HEK293 (cell line): ENCODE measurements around the gene ARHGAP10.

ENCODE experiments used
- CTCF ChIA-PET: fragments of 350-600 bp; formaldehyde crosslinking; extraction: SDS; loops from one replicate; lab custom pipeline; 2021; ENCODE audit warnings: antibody characterized with exemption; lab: Yijun Ruan, JAX
- POLR2A ChIA-PET: fragments of 300-600 bp; formaldehyde crosslinking; extraction: SDS; loops from one replicate; lab custom pipeline; 2020; ENCODE audit warnings: antibody characterized with exemption, inconsistent platforms; lab: Yijun Ruan, JAX
- H3K27ac ChIP-seq: fragments of 200-500 bp; sonication (Bioruptor generic); 2 replicates; pipeline ENCODE4 v1.5.1; 2014; ENCODE audit warnings: low read depth, low read length, control low read depth, inconsistent platforms; ENCODE audit errors: extremely low read depth
- H3K36me3 ChIP-seq, 2 experiments: fragments of 200-500 bp in 1 of 2; sonication (Bioruptor generic) in 1 of 2; 1 replicate in 1 of 2; 2 replicates in 1 of 2; pipeline ENCODE4 v1.5.1; 2014 to 2017; ENCODE audit warnings: inconsistent platforms in 2 of 2, low read length in 2 of 2; ENCODE audit not compliant: control insufficient read depth in 2 of 2, insufficient read depth in 1 of 2
- H3K4me1 ChIP-seq: fragments of 200-500 bp; sonication (Bioruptor generic); 2 replicates; pipeline ENCODE4 v1.5.1; 2014; ENCODE audit warnings: mild to moderate bottlenecking, low read length, inconsistent platforms; ENCODE audit not compliant: control insufficient read depth, insufficient read depth
- H3K4me3 ChIP-seq: 2 replicates; pipeline ENCODE4 v1.5.1; 2011; ENCODE audit warnings: low read depth, mild to moderate bottlenecking, control low read depth, low read length, moderate library complexity
- H3K9me3 ChIP-seq: fragments of 200-500 bp; sonication (Bioruptor generic); 2 replicates; pipeline ENCODE4 v1.5.1; 2014; ENCODE audit warnings: low read depth, low read length, inconsistent platforms; ENCODE audit not compliant: control insufficient read depth, insufficient read depth
- GLI2 ChIP-seq: fragments of 450-650 bp; formaldehyde crosslinking; IDR thresholded peaks from 2 replicates; pipeline ENCODE4; 2017; ENCODE audit warnings: missing biosample characterization, missing genetic modification characterization, low read depth, borderline replicate concordance
- KLF10 ChIP-seq: fragments of 450-650 bp; IDR thresholded peaks from 2 replicates; pipeline ENCODE4 v1.5.1; 2018; ENCODE audit warnings: missing biosample characterization, mild to moderate bottlenecking, missing genetic modification characterization
- KLF16 ChIP-seq: fragments of 450-650 bp; formaldehyde crosslinking; IDR thresholded peaks from 2 replicates; pipeline ENCODE4 v1.5.1; 2017; ENCODE audit warnings: missing biosample characterization, missing genetic modification characterization
- MYNN ChIP-seq: fragments of 450-650 bp; formaldehyde crosslinking; IDR thresholded peaks from 2 replicates; pipeline ENCODE4 v1.5.1; 2016; ENCODE audit warnings: missing biosample characterization, missing genetic modification characterization, borderline replicate concordance
- OVOL3 ChIP-seq: fragments of 450-650 bp; formaldehyde crosslinking; IDR thresholded peaks from 2 replicates; pipeline ENCODE4 v1.5.1; 2016; ENCODE audit warnings: missing biosample characterization, missing genetic modification characterization
- PRDM6 ChIP-seq: fragments of 450-650 bp; formaldehyde crosslinking; IDR thresholded peaks from 2 replicates; pipeline ENCODE4 v1.5.1; 2017; ENCODE audit warnings: missing biosample characterization, missing genetic modification characterization
- SP2 ChIP-seq: fragments of 450-650 bp; formaldehyde crosslinking; IDR thresholded peaks from 2 replicates; pipeline ENCODE4 v1.5.1; 2016; ENCODE audit warnings: missing biosample characterization, missing genetic modification characterization
- SP7 ChIP-seq: fragments of 450-650 bp; formaldehyde crosslinking; IDR thresholded peaks from 2 replicates; pipeline ENCODE4 v1.5.1; 2016; ENCODE audit warnings: missing biosample characterization, missing genetic modification characterization
- TCF7L2 ChIP-seq: IDR thresholded peaks from 2 replicates; pipeline ENCODE4 v1.6.1; 2011; ENCODE audit warnings: low read depth, mild to moderate bottlenecking, inconsistent platforms, low read length, moderate library complexity, borderline replicate concordance
- YY1 ChIP-seq: fragments of 450-650 bp; formaldehyde crosslinking; IDR thresholded peaks from 2 replicates; pipeline ENCODE4 v1.5.1; 2018; ENCODE audit warnings: missing biosample characterization, missing genetic modification characterization
- ZBTB7A ChIP-seq: fragments of 450-650 bp; formaldehyde crosslinking; IDR thresholded peaks from 2 replicates; pipeline ENCODE4 v1.5.1; 2016; ENCODE audit warnings: low read depth, missing biosample characterization, missing genetic modification characterization
- ZNF155 ChIP-seq: fragments of 450-650 bp; formaldehyde crosslinking; IDR thresholded peaks from 2 replicates; pipeline ENCODE4 v1.5.1; 2016; ENCODE audit warnings: missing biosample characterization, missing genetic modification characterization
- ZNF175 ChIP-seq: fragments of 450-650 bp; formaldehyde crosslinking; IDR thresholded peaks from 2 replicates; pipeline ENCODE4 v1.5.1; 2016; ENCODE audit warnings: missing biosample characterization, missing genetic modification characterization
- ZNF24 ChIP-seq: fragments of 450-650 bp; formaldehyde crosslinking; IDR thresholded peaks from 2 replicates; pipeline ENCODE4 v1.5.1; 2016; ENCODE audit warnings: missing biosample characterization, missing genetic modification characterization
- ZNF26 ChIP-seq: fragments of 450-650 bp; formaldehyde crosslinking; IDR thresholded peaks from 2 replicates; pipeline ENCODE4 v1.5.1; 2016; ENCODE audit warnings: missing biosample characterization, missing genetic modification characterization
- ZNF302 ChIP-seq: fragments of 450-650 bp; formaldehyde crosslinking; IDR thresholded peaks from 2 replicates; pipeline ENCODE4 v1.5.1; 2016; ENCODE audit warnings: missing biosample characterization, missing genetic modification characterization, low read depth
- ZNF350 ChIP-seq: fragments of 450-650 bp; formaldehyde crosslinking; IDR thresholded peaks from 2 replicates; pipeline ENCODE4 v1.5.0; 2017; ENCODE audit warnings: missing biosample characterization, mild to moderate bottlenecking, missing genetic modification characterization
- ZNF426 ChIP-seq: fragments of 450-650 bp; formaldehyde crosslinking; IDR thresholded peaks from 2 replicates; pipeline ENCODE4 v1.5.1; 2017; ENCODE audit warnings: missing biosample characterization, missing genetic modification characterization, mild to moderate bottlenecking, inconsistent platforms, moderate library complexity
- ZNF433 ChIP-seq: fragments of 450-650 bp; formaldehyde crosslinking; IDR thresholded peaks from 2 replicates; pipeline ENCODE4 v1.5.1; 2016; ENCODE audit warnings: missing biosample characterization, missing genetic modification characterization, low read depth
- ZNF549 ChIP-seq: fragments of 450-650 bp; IDR thresholded peaks from 2 replicates; pipeline ENCODE4 v1.5.1; 2018; ENCODE audit warnings: missing biosample characterization, missing genetic modification characterization, mild to moderate bottlenecking, inconsistent platforms, moderate library complexity
- ZNF580 ChIP-seq: fragments of 450-650 bp; formaldehyde crosslinking; IDR thresholded peaks from 2 replicates; pipeline ENCODE4 v1.5.1; 2016; ENCODE audit warnings: missing biosample characterization, missing genetic modification characterization
- ZNF600 ChIP-seq: fragments of 450-650 bp; formaldehyde crosslinking; IDR thresholded peaks from 2 replicates; pipeline ENCODE4 v1.5.1; 2016; ENCODE audit warnings: missing biosample characterization, missing genetic modification characterization
- ZNF626 ChIP-seq: fragments of 450-650 bp; sonication (Bioruptor Pico); formaldehyde crosslinking; IDR thresholded peaks from 2 replicates; pipeline ENCODE4 v1.5.1; 2018; ENCODE audit warnings: missing biosample characterization, missing genetic modification characterization, inconsistent platforms
- ZNF664 ChIP-seq: fragments of 450-650 bp; formaldehyde crosslinking; IDR thresholded peaks from 2 replicates; pipeline ENCODE4 v1.5.1; 2016; ENCODE audit warnings: missing biosample characterization, missing genetic modification characterization
- ZNF791 ChIP-seq: fragments of 450-650 bp; formaldehyde crosslinking; IDR thresholded peaks from 2 replicates; pipeline ENCODE4 v1.5.1; 2016; ENCODE audit warnings: missing biosample characterization, missing genetic modification characterization
- ZNF837 ChIP-seq: fragments of 450-650 bp; formaldehyde crosslinking; IDR thresholded peaks from 2 replicates; pipeline ENCODE4 v1.5.1; 2016; ENCODE audit warnings: missing biosample characterization, missing genetic modification characterization
- TF ChIP-seq, protein P1 (sequence below): fragments of 450-650 bp; formaldehyde crosslinking; IDR thresholded peaks from 2 replicates; pipeline ENCODE4 v1.5.1; 2016; ENCODE audit warnings: missing biosample characterization, missing genetic modification characterization
- TF ChIP-seq, protein P2 (sequence below): fragments of 450-650 bp; formaldehyde crosslinking; IDR thresholded peaks from 2 replicates; pipeline ENCODE4 v1.5.1; 2016; ENCODE audit warnings: missing biosample characterization, missing genetic modification characterization
- TF ChIP-seq, protein P3 (sequence below): fragments of 450-650 bp; formaldehyde crosslinking; IDR thresholded peaks from 2 replicates; pipeline ENCODE4 v1.5.1; 2016; ENCODE audit warnings: missing biosample characterization, missing genetic modification characterization

Gene ARHGAP10

GRCh38 chr4:147984778-147985138 is 252.9 kb downstream of the ARHGAP10 start:
- Histone ChIP-seq H3K36me3 (no peaks in the 10 kb centered on the region), H3K4me1 (no peaks in the 10 kb centered on the region), H3K9me3 (no peaks in the 10 kb centered on the region), H3K4me3 (no peak overlapping the region), H3K27ac (no peak overlapping the region)
- no peak for TF ChIP-seq PRDM6 (tag by site-specific recombination)
- no peak for TF ChIP-seq MYNN (tag by site-specific recombination)
- no peak for TF ChIP-seq ZNF791 (tag by site-specific recombination)
- no peak for TF ChIP-seq SP2 (tag by site-specific recombination)
- TF ChIP-seq, protein P1, sequence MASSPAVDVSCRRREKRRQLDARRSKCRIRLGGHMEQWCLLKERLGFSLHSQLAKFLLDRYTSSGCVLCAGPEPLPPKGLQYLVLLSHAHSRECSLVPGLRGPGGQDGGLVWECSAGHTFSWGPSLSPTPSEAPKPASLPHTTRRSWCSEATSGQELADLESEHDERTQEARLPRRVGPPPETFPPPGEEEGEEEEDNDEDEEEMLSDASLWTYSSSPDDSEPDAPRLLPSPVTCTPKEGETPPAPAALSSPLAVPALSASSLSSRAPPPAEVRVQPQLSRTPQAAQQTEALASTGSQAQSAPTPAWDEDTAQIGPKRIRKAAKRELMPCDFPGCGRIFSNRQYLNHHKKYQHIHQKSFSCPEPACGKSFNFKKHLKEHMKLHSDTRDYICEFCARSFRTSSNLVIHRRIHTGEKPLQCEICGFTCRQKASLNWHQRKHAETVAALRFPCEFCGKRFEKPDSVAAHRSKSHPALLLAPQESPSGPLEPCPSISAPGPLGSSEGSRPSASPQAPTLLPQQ (tag by site-specific recombination), result no peak
- TF ChIP-seq KLF16 (tag by site-specific recombination), result no peak
- no peak for TF ChIP-seq ZNF580 (tag by site-specific recombination)
- TF ChIP-seq, protein P2, sequence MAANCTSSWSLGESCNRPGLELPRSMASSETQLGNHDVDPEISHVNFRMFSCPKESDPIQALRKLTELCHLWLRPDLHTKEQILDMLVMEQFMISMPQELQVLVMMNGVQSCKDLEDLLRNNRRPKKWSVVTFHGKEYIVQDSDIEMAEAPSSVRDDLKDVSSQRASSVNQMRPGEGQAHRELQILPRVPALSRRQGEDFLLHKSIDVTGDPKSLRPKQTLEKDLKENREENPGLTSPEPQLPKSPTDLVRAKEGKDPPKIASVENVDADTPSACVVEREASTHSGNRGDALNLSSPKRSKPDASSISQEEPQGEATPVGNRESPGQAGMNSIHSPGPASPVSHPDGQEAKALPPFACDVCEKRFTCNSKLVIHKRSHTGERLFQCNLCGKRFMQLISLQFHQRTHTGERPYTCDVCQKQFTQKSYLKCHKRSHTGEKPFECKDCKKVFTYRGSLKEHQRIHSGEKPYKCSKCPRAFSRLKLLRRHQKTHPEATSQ (tag by site-specific recombination), result no peak
- TF ChIP-seq ZNF302 (tag by site-specific recombination), result no peak
- TF ChIP-seq YY1 (tag by site-specific recombination), result no peak
- TF ChIP-seq ZNF350 (tag by site-specific recombination), result no peak
- no peak for TF ChIP-seq ZNF155 (tag by site-specific recombination)
- TF ChIP-seq ZNF433 (tag by site-specific recombination), result no peak
- TF ChIP-seq ZNF426, result no peak
- no peak for TF ChIP-seq ZNF175 (tag by site-specific recombination)
- no peak for TF ChIP-seq SP7 (tag by site-specific recombination)
- no peak for TF ChIP-seq ZNF549 (tag by site-specific recombination)
- TF ChIP-seq ZNF26, result no peak
- TF ChIP-seq ZNF626 (tag by site-specific recombination), result no peak
- POLR2A ChIA-PET, result no interaction called here
- CTCF ChIA-PET, result no interaction called here

DNA sequence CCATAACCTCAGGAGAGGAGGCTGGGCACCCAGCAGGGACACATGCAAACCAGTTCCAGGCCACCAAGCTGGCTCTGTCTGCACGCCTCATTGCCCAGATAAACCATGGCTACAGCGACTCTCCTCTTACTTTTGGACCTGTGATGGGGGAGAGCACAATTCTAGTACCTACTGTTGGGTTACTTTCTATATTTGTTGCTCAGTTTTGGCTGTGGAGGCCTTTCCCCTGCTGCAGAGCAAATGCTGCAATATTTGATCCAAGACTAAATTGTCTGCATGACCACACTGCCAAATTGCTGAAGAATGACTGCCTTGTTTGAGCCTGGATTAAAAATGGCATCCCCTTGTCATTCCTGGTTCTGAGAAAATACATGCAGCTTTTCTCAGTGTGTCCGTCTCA is 253.5 kb downstream of the ARHGAP10 start:
- ChIA-PET POLR2A (no interaction called here), CTCF (interaction anchor here (0.7 kb wide), 1 partner anchor 483 kb away, joined by 3 read pairs; no protein-coding TSS in a partner anchor)
- Histone ChIP-seq H3K27ac (no peak overlapping the region), H3K9me3 (no peaks in the 10 kb centered on the region), H3K4me1 (no peaks in the 10 kb centered on the region), H3K4me3 (no peak overlapping the region), H3K36me3 (no peaks in the 10 kb centered on the region)
- TF ChIP-seq ZNF664 (tag by site-specific recombination), result no peak
- TF ChIP-seq KLF10 (tag by site-specific recombination), result no peak
- TF ChIP-seq GLI2 (tag by site-specific recombination), result no peak
- TF ChIP-seq ZNF175 (tag by site-specific recombination), result no peak
- no peak for TF ChIP-seq ZNF600 (tag by site-specific recombination)
- TF ChIP-seq, protein P3, sequence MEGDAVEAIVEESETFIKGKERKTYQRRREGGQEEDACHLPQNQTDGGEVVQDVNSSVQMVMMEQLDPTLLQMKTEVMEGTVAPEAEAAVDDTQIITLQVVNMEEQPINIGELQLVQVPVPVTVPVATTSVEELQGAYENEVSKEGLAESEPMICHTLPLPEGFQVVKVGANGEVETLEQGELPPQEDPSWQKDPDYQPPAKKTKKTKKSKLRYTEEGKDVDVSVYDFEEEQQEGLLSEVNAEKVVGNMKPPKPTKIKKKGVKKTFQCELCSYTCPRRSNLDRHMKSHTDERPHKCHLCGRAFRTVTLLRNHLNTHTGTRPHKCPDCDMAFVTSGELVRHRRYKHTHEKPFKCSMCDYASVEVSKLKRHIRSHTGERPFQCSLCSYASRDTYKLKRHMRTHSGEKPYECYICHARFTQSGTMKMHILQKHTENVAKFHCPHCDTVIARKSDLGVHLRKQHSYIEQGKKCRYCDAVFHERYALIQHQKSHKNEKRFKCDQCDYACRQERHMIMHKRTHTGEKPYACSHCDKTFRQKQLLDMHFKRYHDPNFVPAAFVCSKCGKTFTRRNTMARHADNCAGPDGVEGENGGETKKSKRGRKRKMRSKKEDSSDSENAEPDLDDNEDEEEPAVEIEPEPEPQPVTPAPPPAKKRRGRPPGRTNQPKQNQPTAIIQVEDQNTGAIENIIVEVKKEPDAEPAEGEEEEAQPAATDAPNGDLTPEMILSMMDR (tag by site-specific recombination), result no peak
- TF ChIP-seq OVOL3 (tag by site-specific recombination), result no peak
- TF ChIP-seq ZNF837 (tag by site-specific recombination), result no peak
- TF ChIP-seq ZNF24, result no peak
- no peak for TF ChIP-seq ZBTB7A (tag by site-specific recombination)
- no peak for TF ChIP-seq TCF7L2
